Keratinocyte (primary cell): ENCODE data around the gene NR6A1. TPM values are rescaled to one million over a fixed set of nuclear protein-coding genes. Genes with fewer than 3 reads are reported as not detected.

Experiments used
- DNase-seq: peaks from one replicate; pipeline ENCODE4 v3.0.0-alpha.2; 2011; ENCODE audit warnings: low read depth, missing footprints, low spot score
- FAIRE-seq: peaks from 2 replicates; lab custom pipeline; 2011; peaks lifted over from hg19 to GRCh38; lab: Jason Lieb, UNC
- H2AFZ ChIP-seq: 2 replicates; pipeline ENCODE4 v1.6.0; 2012; ENCODE audit warnings: low read length, control low read depth, inconsistent platforms; ENCODE audit not compliant: control insufficient read depth
- H3K27ac ChIP-seq: 2 replicates; pipeline ENCODE4 v1.5.1; 2011; ENCODE audit warnings: low read length; ENCODE audit not compliant: control insufficient read depth, insufficient read depth
- H3K27me3 ChIP-seq: 3 replicates; pipeline ENCODE4 v1.6.0; 2011; ENCODE audit warnings: low read length; ENCODE audit not compliant: control insufficient read depth, insufficient read depth; ENCODE audit errors: extremely low read depth
- H3K36me3 ChIP-seq, 2 experiments: 2 replicates in 1 of 2; 3 replicates in 1 of 2; pipeline ENCODE4 v1.5.1; 2011; ENCODE audit warnings: low read length in 2 of 2, mild to moderate bottlenecking in 1 of 2; ENCODE audit not compliant: control insufficient read depth in 2 of 2, insufficient read depth in 2 of 2; ENCODE audit errors: extremely low read depth in 1 of 2
- H3K4me1 ChIP-seq: 3 replicates; pipeline ENCODE4 v1.5.1; 2011; ENCODE audit warnings: low read length; ENCODE audit not compliant: control insufficient read depth, insufficient read depth; ENCODE audit errors: extremely low read depth
- H3K4me2 ChIP-seq: 3 replicates; pipeline ENCODE4 v1.6.0; 2011; ENCODE audit warnings: low read depth, low read length; ENCODE audit not compliant: control insufficient read depth, insufficient read depth; ENCODE audit errors: extremely low read depth
- H3K4me3 ChIP-seq, 3 experiments: fragments of 200-600 bp in 1 of 3; sonication (generic) in 1 of 3; 2 replicates in 2 of 3; 3 replicates in 1 of 3; pipeline ENCODE4 v1.5.1; 2011 to 2016; ENCODE audit warnings: low read length in 3 of 3, mild to moderate bottlenecking in 3 of 3, control low read depth in 2 of 3, inconsistent platforms in 1 of 3, low read depth in 1 of 3, mixed read lengths in 1 of 3, mixed run types in 1 of 3, moderate library complexity in 1 of 3; ENCODE audit not compliant: control insufficient read depth in 2 of 3, insufficient read depth in 2 of 3; ENCODE audit errors: extremely low read depth in 1 of 3
- H3K79me2 ChIP-seq: 2 replicates; pipeline ENCODE4 v1.6.0; 2012; ENCODE audit warnings: low read length; ENCODE audit not compliant: control insufficient read depth, insufficient read depth
- H3K9ac ChIP-seq: 3 replicates; pipeline ENCODE4 v1.6.0; 2011; ENCODE audit warnings: low read length; ENCODE audit not compliant: control insufficient read depth, insufficient read depth; ENCODE audit errors: extremely low read depth
- H3K9me1 ChIP-seq: 3 replicates; pipeline ENCODE4 v1.6.0; 2011; ENCODE audit warnings: low read length; ENCODE audit not compliant: control insufficient read depth, insufficient read depth; ENCODE audit errors: extremely low read depth
- H3K9me3 ChIP-seq: 2 replicates; pipeline ENCODE4 v1.5.1; 2012; ENCODE audit warnings: low read depth, low read length; ENCODE audit not compliant: control insufficient read depth
- H4K20me1 ChIP-seq: 3 replicates; pipeline ENCODE4 v1.6.0; 2011; ENCODE audit warnings: low read length; ENCODE audit not compliant: control insufficient read depth, insufficient read depth; ENCODE audit errors: extremely low read depth
- EZH2 ChIP-seq: IDR thresholded peaks from one replicate; pipeline ENCODE4 v1.6.1; 2012; ENCODE audit warnings: inconsistent platforms, mild to moderate bottlenecking, low read length, moderate library complexity
- dilution Hi-C: fragments of 300-500 bp; cut with MboI; formaldehyde crosslinking; loops from one replicate; pipeline ENCODE4 v1.7.0; 2020; ENCODE audit warnings: low sequenced_read_pairs; ENCODE audit not compliant: extremely low pct_ligation_motif_present
- polyA plus RNA-seq, 5 experiments: library from polyadenylated mRNA; depleted of rRNA in 3 of 5; stranded (reverse) in 3 of 5; stranded (forward) in 1 of 5; unstranded in 1 of 5; fragments of >200 nt; gene quantifications; 1 replicate in 1 of 5; 2 replicates in 3 of 5; 3 replicates in 1 of 5; pipeline versions ENCODE4 v1.2.1 to v1.2.3, GENCODE V29; 2011 to 2012; ENCODE audit warnings: missing spikeins in 2 of 5, low read depth in 1 of 5, low replicate concordance in 1 of 5
- TF ChIP-seq, protein P1 (sequence below), 3 experiments: IDR thresholded peaks in 1 of 3; conservative IDR thresholded peaks in 1 of 3; optimal IDR thresholded peaks in 1 of 3; 2 replicates in 2 of 3; 3 replicates in 1 of 3; pipeline versions ENCODE3 to v1.5.1; 2011; ENCODE audit warnings: low read length in 3 of 3, mild to moderate bottlenecking in 3 of 3, moderate library complexity in 2 of 3, control low read depth in 1 of 3, inconsistent platforms in 1 of 3; ENCODE audit not compliant: insufficient read depth in 2 of 3; ENCODE audit errors: extremely low read depth in 1 of 3

NR6A1 gene
- polyA plus RNA-seq, 1 donor (not counting 4 experiments of a cell fraction or from before 2014, with no cell fraction given) = 1.8 TPM

DNA sequence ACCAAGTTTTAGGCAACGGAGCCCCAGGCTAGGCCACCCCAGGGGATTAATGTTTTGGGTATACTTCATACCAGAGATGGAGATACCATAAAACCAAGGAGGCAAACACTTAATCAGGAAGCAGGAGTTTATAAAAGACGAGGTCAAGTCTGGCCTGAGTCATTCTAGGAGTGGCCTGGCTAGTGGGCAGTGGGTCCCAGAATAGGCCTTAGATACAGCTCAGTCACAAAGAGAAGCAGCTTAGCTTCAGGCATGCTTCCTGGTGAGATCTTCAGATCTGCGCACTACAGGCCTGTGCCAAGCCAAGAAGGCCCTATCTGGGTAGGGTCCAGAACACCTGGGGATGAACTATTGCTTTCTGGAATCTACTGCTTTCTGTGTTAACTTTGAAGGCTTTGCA, 243.3 kb downstream of the NR6A1 start:
- H3K4me2 ChIP-seq = no peak overlapping the region
- no peak overlapping the region for H3K9ac ChIP-seq
- H3K27me3 ChIP-seq = no peaks in the 10 kb centered on the region
- H3K4me3 ChIP-seq = no peak overlapping the region
- no peaks in the 10 kb centered on the region for H3K9me1 ChIP-seq
- H2AFZ ChIP-seq = no peak overlapping the region
- TF ChIP-seq EZH2 = no peak
- TF ChIP-seq, protein P1, sequence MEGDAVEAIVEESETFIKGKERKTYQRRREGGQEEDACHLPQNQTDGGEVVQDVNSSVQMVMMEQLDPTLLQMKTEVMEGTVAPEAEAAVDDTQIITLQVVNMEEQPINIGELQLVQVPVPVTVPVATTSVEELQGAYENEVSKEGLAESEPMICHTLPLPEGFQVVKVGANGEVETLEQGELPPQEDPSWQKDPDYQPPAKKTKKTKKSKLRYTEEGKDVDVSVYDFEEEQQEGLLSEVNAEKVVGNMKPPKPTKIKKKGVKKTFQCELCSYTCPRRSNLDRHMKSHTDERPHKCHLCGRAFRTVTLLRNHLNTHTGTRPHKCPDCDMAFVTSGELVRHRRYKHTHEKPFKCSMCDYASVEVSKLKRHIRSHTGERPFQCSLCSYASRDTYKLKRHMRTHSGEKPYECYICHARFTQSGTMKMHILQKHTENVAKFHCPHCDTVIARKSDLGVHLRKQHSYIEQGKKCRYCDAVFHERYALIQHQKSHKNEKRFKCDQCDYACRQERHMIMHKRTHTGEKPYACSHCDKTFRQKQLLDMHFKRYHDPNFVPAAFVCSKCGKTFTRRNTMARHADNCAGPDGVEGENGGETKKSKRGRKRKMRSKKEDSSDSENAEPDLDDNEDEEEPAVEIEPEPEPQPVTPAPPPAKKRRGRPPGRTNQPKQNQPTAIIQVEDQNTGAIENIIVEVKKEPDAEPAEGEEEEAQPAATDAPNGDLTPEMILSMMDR (optimal IDR thresholded peaks at IDR 0.05 in 1 of 3, IDR thresholded peaks at IDR 0.05 in 1 of 3, conservative IDR thresholded peaks at IDR 0.05 in 1 of 3; ENCODE audit: extremely low read depth in 1 of 3, insufficient read depth in 2 of 3, low read length in 3 of 3) = no peak
- H3K79me2 ChIP-seq = no peaks in the 10 kb centered on the region
- no peak for DNase-seq
- no peak overlapping the region for H3K27ac ChIP-seq
- peaks cover 0 to 4% of the 10 kb centered on the region in 2 experiments for H3K36me3 ChIP-seq
- H3K4me1 ChIP-seq = no peaks in the 10 kb centered on the region
- FAIRE-seq = no peak
- dilution Hi-C loops = loop anchor here (25.0 kb wide), 1 partner anchor 140 kb away; no protein-coding TSS in a partner anchor
- H4K20me1 ChIP-seq = no peaks in the 10 kb centered on the region
- H3K9me3 ChIP-seq = no peaks in the 10 kb centered on the region

DNA sequence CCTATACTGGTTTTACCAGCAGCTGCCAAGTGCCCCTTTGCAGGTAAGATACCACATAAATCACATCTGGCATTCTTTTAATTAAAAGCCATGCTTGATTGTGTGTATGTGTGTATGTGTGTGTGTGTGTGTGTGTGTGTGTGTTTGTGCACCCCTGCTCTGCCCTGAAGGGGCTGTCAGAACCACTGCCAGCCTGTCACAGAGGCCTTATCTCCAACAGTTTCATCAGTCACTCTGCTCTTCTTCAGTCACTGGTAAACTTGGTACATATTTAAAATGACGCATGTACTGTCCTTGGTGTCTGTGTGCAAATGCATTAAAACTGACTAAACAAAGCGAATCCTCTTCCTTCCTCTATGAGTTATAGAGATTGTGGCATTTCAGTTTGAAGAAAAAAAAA, 244.9 kb downstream of the NR6A1 start:
- Histone ChIP-seq H3K27me3 (no peaks in the 10 kb centered on the region), H3K4me2 (no peak overlapping the region), H3K79me2 (no peaks in the 10 kb centered on the region), H2AFZ (no peak overlapping the region), H3K9ac (no peak overlapping the region), H3K4me3 (no peak overlapping the region), H4K20me1 (no peaks in the 10 kb centered on the region), H3K27ac (no peak overlapping the region), H3K9me3 (no peaks in the 10 kb centered on the region), H3K4me1 (no peaks in the 10 kb centered on the region), H3K9me1 (no peaks in the 10 kb centered on the region), H3K36me3 (peaks cover 0 to 4% of the 10 kb centered on the region in 2 experiments)
- TF ChIP-seq, protein P1 (optimal IDR thresholded peaks at IDR 0.05 in 1 of 3, IDR thresholded peaks at IDR 0.05 in 1 of 3, conservative IDR thresholded peaks at IDR 0.05 in 1 of 3; ENCODE audit: extremely low read depth in 1 of 3, insufficient read depth in 2 of 3, low read length in 3 of 3) = no peak
- no peak for TF ChIP-seq EZH2
- DNase-seq (no peak), FAIRE-seq (no peak)
- dilution Hi-C loops = loop anchor here (25.0 kb wide), 1 partner anchor 139 kb away; no protein-coding TSS in a partner anchor
